OCI-LY3 (cell line): ENCODE data around the gene PCDHB1.

Experiments
- H2AFZ ChIP-seq: fragments of 200-600, 300-600 bp; shearing (Covaris generic); 2 replicates; pipeline ENCODE4 v1.6.0; 2014; ENCODE audit warnings: antibody characterized with exemption, low read depth, low read length
- H3K27ac ChIP-seq: fragments of 200-600, 300-600 bp; sonication (generic); 2 replicates; pipeline ENCODE4 v1.5.1; 2014; ENCODE audit warnings: mild to moderate bottlenecking, low read length, moderate library complexity, mixed read lengths
- H3K27me3 ChIP-seq: fragments of 200-600, 300-600 bp; sonication (generic); 2 replicates; pipeline ENCODE4 v1.6.1; 2014; ENCODE audit warnings: low read depth, low read length, mixed read lengths
- H3K36me3 ChIP-seq: fragments of 200-600, 300-600 bp; sonication (generic); replicated peaks from 2 replicates; pipeline ENCODE3; 2014; ENCODE audit warnings: low read depth, low read length, mixed read lengths
- H3K4me1 ChIP-seq: fragments of 300-600, 200-600 bp; sonication (generic); 2 replicates; pipeline ENCODE4 v1.6.1; 2014; ENCODE audit warnings: low read length, mixed read lengths
- H3K4me2 ChIP-seq: fragments of 200-600, 300-600 bp; sonication (generic); 2 replicates; pipeline ENCODE4 v1.6.1; 2014; ENCODE audit warnings: low read length, mixed read lengths
- H3K4me3 ChIP-seq: fragments of 300-600, 200-600 bp; sonication (generic); 2 replicates; pipeline ENCODE4 v1.5.1; 2014; ENCODE audit warnings: antibody characterized with exemption, mild to moderate bottlenecking, low read length, moderate library complexity
- H3K79me2 ChIP-seq: fragments of 300-600, 200-600 bp; shearing (Covaris generic); 2 replicates; pipeline ENCODE4 v1.6.1; 2014; ENCODE audit warnings: mild to moderate bottlenecking, low read length, mixed read lengths
- H3K9ac ChIP-seq: fragments of 300-600, 200-600 bp; shearing (Covaris generic); 2 replicates; pipeline ENCODE4 v1.6.0; 2014; ENCODE audit warnings: mild to moderate bottlenecking, low read length, moderate library complexity
- H3K9me3 ChIP-seq: fragments of 200-600, 300-600 bp; shearing (Covaris generic); 2 replicates; pipeline ENCODE4 v1.6.1; 2014; ENCODE audit warnings: low read length, mixed read lengths; ENCODE audit not compliant: insufficient read depth
- H4K20me1 ChIP-seq: fragments of 200-600, 300-600 bp; sonication (generic); 2 replicates; pipeline ENCODE4 v1.6.1; 2016; ENCODE audit warnings: low read length, mixed read lengths; ENCODE audit not compliant: insufficient read depth
- EZH2phosphoT487 ChIP-seq: fragments of 200-600 bp; shearing (Covaris generic); IDR thresholded peaks from 2 replicates; pipeline ENCODE4 v1.6.1; 2018; ENCODE audit warnings: antibody characterized with exemption, mixed run types, low read depth
- TF ChIP-seq, protein P1 (sequence below): fragments of 200-600, 300-600 bp; sonication (generic); IDR thresholded peaks from 2 replicates; pipeline ENCODE4 v1.5.1; 2014; ENCODE audit warnings: antibody characterized with exemption, low read length, low read depth

The PCDHB1 gene

DNA sequence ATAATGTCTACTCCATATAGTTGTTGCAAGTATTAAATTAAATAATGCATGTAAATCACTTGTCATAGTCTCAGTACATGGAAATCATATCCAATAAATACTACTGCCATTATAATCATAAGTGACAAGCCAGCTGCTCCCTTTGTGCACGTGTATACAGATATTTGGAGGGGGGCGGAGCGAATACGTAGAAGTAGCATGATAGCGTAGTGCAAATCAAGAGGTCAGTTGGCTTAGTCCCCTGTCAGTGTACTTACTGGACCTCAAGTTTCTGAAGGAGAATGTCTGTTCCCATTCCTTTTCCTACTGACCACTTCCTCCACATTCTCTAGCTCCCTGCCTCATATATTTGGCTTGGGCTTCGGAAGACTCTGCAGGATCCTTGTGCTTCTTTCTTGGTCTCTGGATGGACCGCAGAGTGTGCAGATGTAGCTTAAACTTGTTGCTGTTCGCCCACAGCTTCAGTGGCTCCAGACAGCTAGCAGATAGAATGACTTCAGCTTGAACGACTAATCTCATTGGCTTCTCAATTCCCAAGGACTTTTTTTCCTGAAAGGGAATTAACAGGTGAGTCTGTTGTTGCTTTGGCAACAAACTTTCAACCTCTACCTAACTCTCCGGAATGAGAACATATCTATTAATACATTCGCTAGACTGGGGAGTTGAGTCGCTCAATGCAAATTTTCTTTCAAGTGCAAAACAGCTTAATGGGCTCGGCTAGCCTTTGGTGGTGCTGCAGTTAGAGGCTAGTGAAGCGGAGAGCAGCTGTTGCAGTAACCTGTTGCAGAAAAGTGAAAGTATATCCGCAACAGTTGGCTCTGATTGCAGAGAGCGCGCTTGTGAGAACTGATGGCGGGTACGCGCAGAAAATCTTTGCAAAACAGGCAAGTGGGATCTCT is at the start of gene PCDHB1:
TSS of gene PCDHB1 (plus strand) at position 753 of the 899 bp plus-strand sequence. CDS start at position 850, 97 bp downstream.
- no peaks in the 10 kb centered on the region for H3K79me2 ChIP-seq
- no peaks in the 10 kb centered on the region for H3K36me3 ChIP-seq
- no peak within 1 kb of the TSS for H2AFZ ChIP-seq
- no peak within 1 kb of the TSS for H3K4me3 ChIP-seq
- no peak within 1 kb of the TSS for H3K27ac ChIP-seq
- H3K9me3 ChIP-seq, result no peaks in the 10 kb centered on the region
- no peak within 1 kb of the TSS for H3K9ac ChIP-seq
- H3K4me1 ChIP-seq, result no peaks in the 10 kb centered on the region
- H3K27me3 ChIP-seq, result no peaks in the 10 kb centered on the region
- no peaks in the 10 kb centered on the region for H4K20me1 ChIP-seq
- H3K4me2 ChIP-seq, result no peak within 1 kb of the TSS
- no peak for TF ChIP-seq EZH2phosphoT487
- TF ChIP-seq, protein P1, sequence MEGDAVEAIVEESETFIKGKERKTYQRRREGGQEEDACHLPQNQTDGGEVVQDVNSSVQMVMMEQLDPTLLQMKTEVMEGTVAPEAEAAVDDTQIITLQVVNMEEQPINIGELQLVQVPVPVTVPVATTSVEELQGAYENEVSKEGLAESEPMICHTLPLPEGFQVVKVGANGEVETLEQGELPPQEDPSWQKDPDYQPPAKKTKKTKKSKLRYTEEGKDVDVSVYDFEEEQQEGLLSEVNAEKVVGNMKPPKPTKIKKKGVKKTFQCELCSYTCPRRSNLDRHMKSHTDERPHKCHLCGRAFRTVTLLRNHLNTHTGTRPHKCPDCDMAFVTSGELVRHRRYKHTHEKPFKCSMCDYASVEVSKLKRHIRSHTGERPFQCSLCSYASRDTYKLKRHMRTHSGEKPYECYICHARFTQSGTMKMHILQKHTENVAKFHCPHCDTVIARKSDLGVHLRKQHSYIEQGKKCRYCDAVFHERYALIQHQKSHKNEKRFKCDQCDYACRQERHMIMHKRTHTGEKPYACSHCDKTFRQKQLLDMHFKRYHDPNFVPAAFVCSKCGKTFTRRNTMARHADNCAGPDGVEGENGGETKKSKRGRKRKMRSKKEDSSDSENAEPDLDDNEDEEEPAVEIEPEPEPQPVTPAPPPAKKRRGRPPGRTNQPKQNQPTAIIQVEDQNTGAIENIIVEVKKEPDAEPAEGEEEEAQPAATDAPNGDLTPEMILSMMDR, result no peak

DNA sequence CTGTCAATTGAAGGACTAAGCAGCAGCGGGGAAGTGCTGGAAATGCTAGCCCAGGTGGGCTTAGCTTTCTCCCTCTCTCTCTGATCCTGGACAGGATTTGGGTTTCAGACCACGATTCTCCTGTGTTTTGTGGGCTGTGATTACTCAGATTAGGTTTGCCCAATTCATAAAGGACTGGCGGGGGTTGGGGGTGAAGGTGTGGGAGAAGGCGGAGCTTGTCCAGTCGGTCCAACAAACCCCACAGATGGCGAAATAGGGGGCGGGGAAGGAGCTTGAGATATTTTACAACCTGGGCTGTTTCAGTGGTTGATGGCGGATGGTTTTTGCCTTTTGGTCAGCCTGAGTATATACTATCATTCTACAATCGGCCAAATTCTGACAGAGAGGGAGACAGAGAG is 49.7 kb upstream of the PCDHB1 start:
- TF ChIP-seq, protein P1, result no peak
- no peak for TF ChIP-seq EZH2phosphoT487
- Histone ChIP-seq H3K27ac (no peak overlapping the region), H3K4me3 (no peak overlapping the region), H3K4me2 (no peak overlapping the region), H4K20me1 (no peaks in the 10 kb centered on the region), H3K36me3 (no peaks in the 10 kb centered on the region), H3K9ac (no peak overlapping the region), H3K79me2 (no peaks in the 10 kb centered on the region), H3K27me3 (no peaks in the 10 kb centered on the region), H2AFZ (no peak overlapping the region), H3K4me1 (no peaks in the 10 kb centered on the region), H3K9me3 (no peaks in the 10 kb centered on the region)

DNA sequence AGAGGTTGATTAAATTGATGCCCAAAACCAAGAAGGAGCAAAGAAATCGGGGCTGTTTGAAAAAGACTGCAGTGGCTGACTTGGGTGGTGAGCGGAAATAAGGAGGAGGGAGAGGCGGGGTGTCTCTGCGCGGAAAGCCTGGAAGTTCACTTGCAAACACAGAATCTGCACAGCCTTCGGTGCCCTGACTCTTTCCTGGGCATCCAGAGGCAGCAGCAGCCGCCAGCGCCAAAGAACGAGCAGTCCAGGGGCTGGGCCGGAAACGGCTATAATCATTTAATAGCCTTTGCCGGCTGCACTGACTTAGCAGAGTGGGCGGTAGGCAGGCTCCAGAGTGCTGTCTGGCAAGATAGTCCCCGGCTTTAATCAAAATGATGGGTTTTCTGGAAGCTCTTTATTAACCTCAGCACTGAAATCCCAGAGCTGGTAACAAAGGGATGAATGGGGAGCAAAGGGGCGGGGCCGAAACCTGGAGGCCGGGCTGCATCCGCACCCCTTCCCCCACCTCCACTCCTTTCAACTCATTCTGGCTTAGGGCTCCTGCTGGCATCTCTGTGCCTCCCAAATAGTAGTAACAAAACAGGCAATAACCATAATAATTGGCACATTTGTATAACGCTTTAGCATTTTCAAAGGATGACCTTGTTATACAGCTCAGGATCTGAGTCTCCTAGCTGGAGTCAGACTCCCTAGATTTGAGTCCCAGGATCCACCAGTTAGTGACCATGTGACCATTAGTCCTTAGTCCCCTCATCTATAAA is 49.1 kb upstream of the PCDHB1 start:
- Histone ChIP-seq H2AFZ (no peak overlapping the region), H3K9ac (no peak overlapping the region), H3K27ac (no peak overlapping the region)

DNA sequence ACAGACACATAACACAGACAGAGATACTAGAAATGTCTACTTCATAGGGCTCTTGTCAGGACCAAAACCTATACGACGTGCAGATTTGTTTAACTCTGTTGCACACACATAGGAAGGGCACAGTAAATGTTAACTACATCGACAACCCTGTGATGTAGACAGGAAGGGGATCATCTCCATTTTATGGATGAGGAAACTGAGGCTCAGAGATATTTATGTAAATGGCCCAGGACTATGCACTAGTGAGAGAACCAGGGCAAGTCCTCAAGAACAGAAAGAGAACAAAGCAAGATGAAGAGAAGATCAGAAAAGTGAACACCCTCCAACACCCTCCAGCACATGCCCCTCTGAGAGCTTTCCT is 48.6 kb upstream of the PCDHB1 start:
- TF ChIP-seq EZH2phosphoT487, result no peak
- TF ChIP-seq, protein P1, result no peak

More for the DNA sequence above, 49.1 kb upstream of the PCDHB1 start:
- TF ChIP-seq EZH2phosphoT487, result no peak
- TF ChIP-seq, protein P1, result no peak
- H3K36me3 ChIP-seq, result no peaks in the 10 kb centered on the region
- no peaks in the 10 kb centered on the region for H3K79me2 ChIP-seq
- H3K27me3 ChIP-seq, result no peaks in the 10 kb centered on the region
- H3K4me3 ChIP-seq, result no peak overlapping the region
- H3K4me2 ChIP-seq, result no peak overlapping the region
- no peaks in the 10 kb centered on the region for H4K20me1 ChIP-seq
- H3K9me3 ChIP-seq, result no peaks in the 10 kb centered on the region
- no peaks in the 10 kb centered on the region for H3K4me1 ChIP-seq

More for the DNA sequence above, 48.6 kb upstream of the PCDHB1 start:
- no peak overlapping the region for H3K4me3 ChIP-seq
- H3K27ac ChIP-seq, result no peak overlapping the region
- H3K9me3 ChIP-seq, result no peaks in the 10 kb centered on the region
- no peaks in the 10 kb centered on the region for H3K4me1 ChIP-seq
- no peak overlapping the region for H3K9ac ChIP-seq
- no peaks in the 10 kb centered on the region for H3K36me3 ChIP-seq
- no peak overlapping the region for H3K4me2 ChIP-seq
- no peak overlapping the region for H2AFZ ChIP-seq
- H3K27me3 ChIP-seq, result no peaks in the 10 kb centered on the region
- no peaks in the 10 kb centered on the region for H4K20me1 ChIP-seq
- no peaks in the 10 kb centered on the region for H3K79me2 ChIP-seq
